Endothelial cell of umbilical vein (primary cell): ENCODE measurements around the gene PSMG2.
"Not testable (repeated sequence)": the region's sequence is repeated elsewhere in the genome, so short reads cannot be mapped to it uniquely, and the experiment has no call there.

Source experiments
- CTCF ChIP-seq, 2 donors: IDR thresholded peaks; 1 replicate in 1 of 2; 2 replicates in 1 of 2; pipeline ENCODE4 v1.5.1; 2011; ENCODE audit warnings: low read length in 2 of 2, mild to moderate bottlenecking in 2 of 2, moderate library complexity in 2 of 2, control low read depth in 1 of 2, inconsistent platforms in 1 of 2, low read depth in 1 of 2; ENCODE audit not compliant: insufficient read depth in 1 of 2; ENCODE audit errors: extremely low read depth in 1 of 2
- POLR2AphosphoS5 ChIP-seq: IDR thresholded peaks from 2 replicates; pipeline ENCODE4 v1.6.1; 2012; ENCODE audit warnings: low read depth, mild to moderate bottlenecking, control low read depth, low read length, moderate library complexity; ENCODE audit not compliant: insufficient read depth

GRCh38 chr18:12758566-12758965 lies 55.7 kb downstream of the PSMG2 start:
- TF ChIP-seq CTCF (IDR thresholded peaks at IDR 0.05; ENCODE audit: extremely low read depth in 1 of 2, insufficient read depth in 1 of 2, low read depth in 1 of 2, low read length in 2 of 2); POLR2AphosphoS5: not testable (repeated sequence)
